Mucosa of descending colon (tissue), 3 donors: ENCODE measurements around the gene CRIM1. TPM values are rescaled to one million over a fixed set of nuclear protein-coding genes. Genes with fewer than 3 reads are reported as not detected.

Experiments
- ATAC-seq: fragments of 200-7000 bp; cut with Tn5 transposase; one replicate; pipeline ENCODE4 v1.9.1; 2020; ENCODE audit warnings: mild to moderate bottlenecking, moderate library complexity
- DNase-seq, 3 donors: peaks; one replicate each; pipeline ENCODE4 v3.0.0-alpha.2; 2020
- H3K36me3 ChIP-seq: fragments of 200-600 bp; one replicate; pipeline ENCODE4 v1.8.0; 2021; ENCODE audit warnings: low read depth, mild to moderate bottlenecking
- H3K4me1 ChIP-seq: fragments of 200-600 bp; one replicate; pipeline ENCODE4 v1.8.0; 2021; ENCODE audit warnings: low read depth, mild to moderate bottlenecking
- H3K4me3 ChIP-seq: fragments of 200-600 bp; one replicate; pipeline ENCODE4 v1.8.0; 2021; ENCODE audit warnings: mild to moderate bottlenecking
- H3K9me3 ChIP-seq: fragments of 200-600 bp; one replicate; pipeline ENCODE4 v1.8.0; 2021; ENCODE audit warnings: mild to moderate bottlenecking
- intact Hi-C, 2 donors: fragments of 100-400 bp; cut with DNase I in 1 of 2; cut with micrococcal nuclease in 1 of 2; formaldehyde crosslinking; loops; one replicate each; pipeline versions ENCODE4 v1.11.0 to v1.11.1; 2022; cut with DNase I, micrococcal nuclease
- total RNA-seq, 3 donors: library from RNA; stranded (reverse); fragmentation: NEBNext Ultra II Directional in 2 of 3; extraction: Animal tissue kit (Norgen Biotek cat#: 25700) in 2 of 3; gene quantifications; one replicate each; pipeline versions ENCODE4 v1.2.1 to v1.2.4, GENCODE V29; 2021 to 2023
- TF ChIP-seq, protein P1 (sequence below): fragments of 200-600 bp; IDR thresholded peaks from one replicate; pipeline ENCODE4 v1.8.0; 2022; ENCODE audit warnings: antibody characterized with exemption, mild to moderate bottlenecking
- donor health status: DM: no; HTN: no; CAD: no; lungs with moderate emphysema.
- donor health status: DM: no; HTN: no; CAD: no.
- donor health status: DM: no; HTN: yes; CAD: no.

Gene CRIM1
- total RNA-seq, 3 donors from 2014 or later: 66.9 to 104 (median 85.8) TPM

DNA sequence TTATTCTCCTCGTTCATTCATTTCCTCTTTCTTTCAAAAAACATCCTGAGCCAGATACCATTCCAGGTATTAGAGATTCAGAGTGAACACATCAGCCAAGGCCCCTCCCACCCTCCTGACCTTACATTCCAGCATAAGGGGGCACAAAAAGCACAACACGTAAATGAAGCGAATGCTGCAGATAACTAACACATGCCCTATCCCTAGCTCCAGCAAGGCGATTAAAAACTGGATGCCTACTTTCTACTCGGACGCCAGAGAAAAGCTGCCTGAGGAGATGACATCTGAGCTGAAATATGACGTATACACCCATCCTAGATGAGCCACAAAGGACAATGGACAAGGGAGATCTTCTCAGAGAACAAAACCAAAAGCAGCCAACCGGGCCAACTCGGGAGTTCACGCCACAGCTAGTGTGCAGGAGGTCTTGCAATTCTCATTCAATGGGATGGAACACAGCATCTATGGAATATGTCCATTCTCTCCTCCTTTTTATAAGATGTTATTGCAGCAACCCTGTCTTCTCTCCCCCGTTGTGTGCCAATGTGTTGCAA is 208.9 kb downstream of the CRIM1 start:
- H3K36me3 ChIP-seq: no peaks in the 10 kb centered on the region
- H3K4me1 ChIP-seq: peaks cover 25% of the 10 kb centered on the region
- intact Hi-C loops: no loop called here
- DNase-seq (no peak), ATAC-seq (no peak)
- TF ChIP-seq, protein P1, sequence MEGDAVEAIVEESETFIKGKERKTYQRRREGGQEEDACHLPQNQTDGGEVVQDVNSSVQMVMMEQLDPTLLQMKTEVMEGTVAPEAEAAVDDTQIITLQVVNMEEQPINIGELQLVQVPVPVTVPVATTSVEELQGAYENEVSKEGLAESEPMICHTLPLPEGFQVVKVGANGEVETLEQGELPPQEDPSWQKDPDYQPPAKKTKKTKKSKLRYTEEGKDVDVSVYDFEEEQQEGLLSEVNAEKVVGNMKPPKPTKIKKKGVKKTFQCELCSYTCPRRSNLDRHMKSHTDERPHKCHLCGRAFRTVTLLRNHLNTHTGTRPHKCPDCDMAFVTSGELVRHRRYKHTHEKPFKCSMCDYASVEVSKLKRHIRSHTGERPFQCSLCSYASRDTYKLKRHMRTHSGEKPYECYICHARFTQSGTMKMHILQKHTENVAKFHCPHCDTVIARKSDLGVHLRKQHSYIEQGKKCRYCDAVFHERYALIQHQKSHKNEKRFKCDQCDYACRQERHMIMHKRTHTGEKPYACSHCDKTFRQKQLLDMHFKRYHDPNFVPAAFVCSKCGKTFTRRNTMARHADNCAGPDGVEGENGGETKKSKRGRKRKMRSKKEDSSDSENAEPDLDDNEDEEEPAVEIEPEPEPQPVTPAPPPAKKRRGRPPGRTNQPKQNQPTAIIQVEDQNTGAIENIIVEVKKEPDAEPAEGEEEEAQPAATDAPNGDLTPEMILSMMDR: no peak
- no peak overlapping the region for H3K4me3 ChIP-seq
- H3K9me3 ChIP-seq: no peaks in the 10 kb centered on the region

DNA sequence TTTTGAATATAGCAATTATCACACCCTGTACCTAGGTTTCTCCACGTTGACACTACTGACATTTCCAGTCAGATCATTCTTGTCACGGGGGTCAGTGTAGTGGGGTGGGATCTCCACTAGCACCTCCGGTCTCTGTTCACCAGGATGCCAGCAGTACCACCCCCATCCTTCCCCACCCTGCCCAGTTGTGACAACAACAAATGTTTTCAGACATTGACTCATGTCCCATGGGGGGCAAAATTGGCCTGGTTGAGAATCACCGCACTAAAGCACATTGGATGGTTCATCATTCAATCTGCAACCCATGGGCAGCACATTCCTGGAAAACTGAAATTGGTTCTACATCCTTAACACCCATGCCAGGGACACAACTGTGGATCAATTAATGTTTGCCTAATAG is 210.1 kb downstream of the CRIM1 start:
- TF ChIP-seq, protein P1: no peak
- Histone ChIP-seq H3K4me3 (no peak overlapping the region), H3K36me3 (no peaks in the 10 kb centered on the region), H3K4me1 (peaks cover 25% of the 10 kb centered on the region), H3K9me3 (no peaks in the 10 kb centered on the region)
- no peak for ATAC-seq
- intact Hi-C loops: no loop called here
- DNase-seq: no peak

DNA sequence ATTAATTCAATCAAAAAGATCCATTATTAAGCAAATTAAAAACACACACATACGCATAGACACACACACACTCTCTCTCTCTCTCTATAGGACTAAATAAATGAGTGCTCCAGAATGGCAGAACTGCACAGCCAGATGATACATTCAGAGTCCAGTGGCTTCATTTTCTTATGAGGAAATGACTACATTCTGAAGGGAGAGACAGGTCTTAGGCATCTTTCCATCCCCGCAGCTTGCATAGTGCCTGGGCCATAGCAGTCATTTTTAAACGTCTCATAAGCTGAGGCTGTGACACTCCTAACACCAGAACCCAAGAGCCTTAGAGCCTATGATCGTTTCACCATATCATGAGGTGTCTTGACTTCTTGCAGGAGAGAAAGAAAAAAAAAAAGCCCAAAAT is 211.3 kb downstream of the CRIM1 start:
- DNase-seq: no peak
- intact Hi-C loops: no loop called here
- Histone ChIP-seq H3K36me3 (no peaks in the 10 kb centered on the region), H3K4me1 (peaks cover 21% of the 10 kb centered on the region), H3K4me3 (no peak overlapping the region), H3K9me3 (no peaks in the 10 kb centered on the region)
- TF ChIP-seq, protein P1: no peak
- ATAC-seq: no peak

DNA sequence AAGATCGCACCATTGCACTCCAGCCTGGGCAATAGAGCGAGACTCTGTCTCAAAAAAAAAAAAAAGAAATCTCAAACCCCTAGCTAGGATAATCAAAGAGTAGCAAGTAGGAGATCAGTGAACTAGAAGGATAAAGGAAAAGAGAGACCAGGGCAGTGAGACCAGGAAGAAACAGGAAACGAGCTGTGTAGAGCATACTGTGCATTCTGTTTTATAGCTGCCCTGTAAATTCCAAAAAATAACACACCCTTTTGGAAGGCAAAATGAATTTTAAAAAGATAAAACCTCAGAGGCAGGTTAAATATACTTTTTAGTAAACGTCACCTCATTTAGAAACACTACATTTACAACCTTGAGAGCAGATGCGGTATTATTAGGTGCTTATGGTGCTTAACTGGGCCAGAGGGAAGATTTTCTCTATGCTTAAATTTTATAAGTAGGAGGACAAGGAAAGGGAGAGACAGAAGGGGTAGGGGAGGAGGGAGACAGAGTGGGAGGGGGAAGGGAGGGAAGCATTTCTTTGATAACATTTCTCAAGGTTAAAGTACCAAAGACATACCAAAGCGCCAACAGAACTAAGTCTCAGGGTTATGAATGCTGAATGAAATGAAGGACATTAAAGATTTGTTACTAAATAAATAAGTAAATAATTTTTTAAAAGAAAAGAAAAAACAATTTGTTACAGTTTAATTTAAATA is 212.3 kb downstream of the CRIM1 start:
- DNase-seq: no peak
- no peaks in the 10 kb centered on the region for H3K36me3 ChIP-seq
- intact Hi-C loops: no loop called here
- TF ChIP-seq, protein P1: no peak
- peak; percentile 89 for ATAC-seq
- no peak overlapping the region for H3K4me3 ChIP-seq
- peaks cover 18% of the 10 kb centered on the region for H3K4me1 ChIP-seq
- no peaks in the 10 kb centered on the region for H3K9me3 ChIP-seq

DNA sequence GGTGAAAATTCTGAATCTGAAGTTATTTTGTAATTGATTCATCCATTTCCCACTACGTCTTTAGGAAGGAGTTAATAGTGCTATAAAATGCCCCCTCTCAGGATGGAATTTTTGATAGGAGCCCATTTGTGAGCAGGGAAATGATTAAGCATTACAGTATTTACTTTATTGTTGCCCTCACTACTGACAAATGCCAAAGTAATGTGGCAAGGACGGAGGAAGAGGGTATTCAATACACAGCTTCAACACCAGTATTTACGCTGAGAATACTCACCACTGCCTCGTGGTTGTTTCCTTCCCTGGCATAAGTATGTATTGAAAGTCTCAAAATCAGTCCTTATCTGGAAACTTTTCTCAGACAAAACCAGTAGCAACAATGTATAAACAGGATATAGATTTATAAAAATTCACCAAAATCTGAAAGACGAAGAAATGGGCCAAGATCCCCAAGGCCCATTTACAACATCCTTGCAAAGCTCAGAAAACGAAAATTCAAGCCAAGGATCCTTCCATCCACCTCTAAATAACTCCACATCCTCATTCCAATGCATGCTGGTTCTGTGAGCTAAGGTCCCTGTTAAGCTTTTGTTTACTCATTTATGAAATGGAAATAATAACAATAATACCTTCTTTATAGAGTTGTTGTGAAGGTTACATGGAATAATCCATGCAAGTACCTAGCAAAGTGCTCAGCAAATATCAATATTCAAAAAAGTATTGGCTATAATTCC is 213.1 kb downstream of the CRIM1 start:
- Histone ChIP-seq H3K9me3 (no peaks in the 10 kb centered on the region), H3K4me1 (peaks cover 18% of the 10 kb centered on the region), H3K4me3 (no peak overlapping the region), H3K36me3 (no peaks in the 10 kb centered on the region)
- DNase-seq: no peak
- TF ChIP-seq, protein P1: no peak
- ATAC-seq: no peak
- intact Hi-C loops: no loop called here
